ENCODE data around the gene CCDC9B. TPM values are rescaled to one million over a fixed set of nuclear protein-coding genes. Genes with fewer than 3 reads are reported as not detected.

Gene CCDC9B
- polyA plus RNA-seq, 1 of the 3 experiments (the other 2 are of a cell fraction): 13.7 TPM

- H3K79me2 ChIP-seq (ENCODE audit: insufficient read depth): no peaks in the 10 kb centered on the region
- no peak overlapping the region for H3K9ac ChIP-seq
- no peak overlapping the region for H2AFZ ChIP-seq (ENCODE audit: low read depth)
- H3K27ac ChIP-seq (ENCODE audit: low read depth in 2 of 2, low read length in 1 of 2): no peak overlapping the region
- H3F3A ChIP-seq (replicated peaks; ENCODE audit: insufficient read depth): no peaks in the 10 kb centered on the region
- H3K9me2 ChIP-seq: no peaks in the 10 kb centered on the region
- ChIA-PET POLR2A (interaction anchor here (0.6 to 1.1 kb wide), 3 partner anchors 11 to 118 kb away, joined by 3 to 6 read pairs (median 3); partner anchors contain the start of gene CCDC9B), CTCF (interaction anchor here (0.9 to 66.3 kb wide), 9 partner anchors 8 to 245 kb away, joined by 3 to 2194 read pairs (median 8); partner anchors contain the start of genes ANKRD63, CCDC9B, DISP2 and INAFM2)
- peak overlapping the region in 1 of 2 experiments; percentile 28; a peak in 1 of 4 replicates for H3K4me3 ChIP-seq (ENCODE audit: low read depth in 2 of 2, low read length in 1 of 2)
- H3K4me1 ChIP-seq (ENCODE audit: control insufficient read depth in 1 of 2, insufficient read depth in 2 of 2, low read depth in 1 of 2, low read length in 1 of 2): peaks cover 0 to 20% of the 10 kb centered on the region in 2 experiments; a peak in 2 of 4 replicates
- H3K9me3 ChIP-seq: no peaks in the 10 kb centered on the region
- 39% methylated on average over 16 of the region's 68 CpGs for WGBS (ENCODE audit: low lambda C conversion rate)
- H3K27me3 ChIP-seq (ENCODE audit: insufficient read depth): peaks cover 5% of the 10 kb centered on the region; the same call in 1 of the 2 replicates
- peak; percentile 81 for DNase-seq
- no peaks in the 10 kb centered on the region for H3K36me3 ChIP-seq (replicated peaks in 1 of 2; ENCODE audit: control insufficient read depth in 1 of 2, insufficient read depth in 2 of 2, low read length in 1 of 2)
- TF ChIP-seq CHD2 (IDR thresholded peaks at IDR 0.05; ENCODE audit: low read length, partially characterized antibody) (peak; percentile 29), MAX (IDR thresholded peaks at IDR 0.05; ENCODE audit: low read depth) (peak; percentile 47), USF2 (IDR thresholded peaks at IDR 0.05; ENCODE audit: borderline replicate concordance, low read depth, low read length) (no peak), MXI1 (IDR thresholded peaks at IDR 0.05; ENCODE audit: low read depth, low read length) (no peak)
- no peaks in the 10 kb centered on the region for H4K20me1 ChIP-seq (ENCODE audit: insufficient read depth)
- H3K4me2 ChIP-seq: peak overlapping the region; percentile 62; the same call in 1 of the 2 replicates
Measured at GRCh38 chr15:40290918-40291574, 49.7 kb downstream of the CCDC9B start.

GRCh38 chr15:40290545-40290917, 50.2 kb downstream of the CCDC9B start:
- Histone ChIP-seq H4K20me1 (ENCODE audit: insufficient read depth) (no peaks in the 10 kb centered on the region), H3K79me2 (ENCODE audit: insufficient read depth) (no peaks in the 10 kb centered on the region), H3K4me1 (ENCODE audit: control insufficient read depth in 1 of 2, insufficient read depth in 2 of 2, low read depth in 1 of 2, low read length in 1 of 2) (peaks cover 4 to 20% of the 10 kb centered on the region in 2 experiments; a peak in 3 of 4 replicates), H3F3A (replicated peaks; ENCODE audit: insufficient read depth) (no peaks in the 10 kb centered on the region), H3K36me3 (replicated peaks in 1 of 2; ENCODE audit: control insufficient read depth in 1 of 2, insufficient read depth in 2 of 2, low read length in 1 of 2) (no peaks in the 10 kb centered on the region), H3K27ac (ENCODE audit: low read depth in 2 of 2, low read length in 1 of 2) (no peak overlapping the region), H3K9me2 (no peaks in the 10 kb centered on the region), H3K9ac (no peak overlapping the region), H3K27me3 (ENCODE audit: insufficient read depth) (peaks cover 5% of the 10 kb centered on the region; the same call in 1 of the 2 replicates), H3K9me3 (no peaks in the 10 kb centered on the region), H3K4me3 (ENCODE audit: low read depth in 2 of 2, low read length in 1 of 2) (no peak overlapping the region), H3K4me2 (no peak overlapping the region), H2AFZ (ENCODE audit: low read depth) (no peak overlapping the region)
- TF ChIP-seq MAX (IDR thresholded peaks at IDR 0.05; ENCODE audit: low read depth) (no peak), YY1 (IDR thresholded peaks at IDR 0.05; ENCODE audit: low read depth) (no peak), CTCF (IDR thresholded peaks at IDR 0.05) (no peak), TEAD4 (IDR thresholded peaks at IDR 0.05; ENCODE audit: borderline replicate concordance, insufficient read depth) (no peak)
- ChIA-PET CTCF (interaction anchor here (0.9 to 66.3 kb wide), 9 partner anchors 7 to 245 kb away, joined by 3 to 2194 read pairs (median 8); partner anchors contain the start of genes ANKRD63, CCDC9B, DISP2 and INAFM2), POLR2A (interaction anchor here (1.1 kb wide), 1 partner anchor 11 kb away, joined by 6 read pairs; no protein-coding TSS in a partner anchor)
- no peak for DNase-seq
- WGBS (ENCODE audit: low lambda C conversion rate): 95% methylated on average over 11 of the region's 12 CpGs

Data from SK-N-SH (cell line).